Epidermal melanocyte (primary cell): ENCODE results near the gene GIMAP1.
"Not testable (repeated sequence)": the region's sequence is repeated elsewhere in the genome, so short reads cannot be mapped to it uniquely, and the experiment has no call there.

Experiments
- DNase-seq: peaks from one replicate; pipeline ENCODE4 v3.0.0; 2011; ENCODE audit warnings: low spot score; ENCODE audit not compliant: insufficient read length

The GIMAP1 gene

DNA sequence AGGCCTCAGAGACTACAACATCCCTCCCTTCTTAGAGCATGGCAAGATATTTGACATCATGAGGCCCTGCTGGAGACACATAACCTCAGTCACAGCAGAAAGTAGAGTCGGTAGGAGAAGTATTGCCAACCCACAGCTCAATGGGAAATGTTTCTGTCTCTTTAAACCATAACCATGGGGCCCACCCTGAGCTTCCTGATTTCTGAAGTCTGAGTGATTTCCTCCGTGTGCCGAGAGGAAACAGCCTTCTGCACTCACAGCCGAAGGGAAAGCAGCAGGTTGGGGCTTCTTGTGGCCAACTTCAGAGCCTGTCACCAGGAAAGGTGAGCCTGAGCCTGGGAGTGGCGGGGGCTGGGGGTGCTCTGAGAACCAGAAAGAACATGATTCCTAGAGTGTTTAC, at the start of gene GIMAP1:
Gene GIMAP1 (plus strand): TSS at position 246 of the 400 bp plus-strand sequence. CDS start 2,435 bp downstream, outside the sequence.
- no peak for DNase-seq

DNA sequence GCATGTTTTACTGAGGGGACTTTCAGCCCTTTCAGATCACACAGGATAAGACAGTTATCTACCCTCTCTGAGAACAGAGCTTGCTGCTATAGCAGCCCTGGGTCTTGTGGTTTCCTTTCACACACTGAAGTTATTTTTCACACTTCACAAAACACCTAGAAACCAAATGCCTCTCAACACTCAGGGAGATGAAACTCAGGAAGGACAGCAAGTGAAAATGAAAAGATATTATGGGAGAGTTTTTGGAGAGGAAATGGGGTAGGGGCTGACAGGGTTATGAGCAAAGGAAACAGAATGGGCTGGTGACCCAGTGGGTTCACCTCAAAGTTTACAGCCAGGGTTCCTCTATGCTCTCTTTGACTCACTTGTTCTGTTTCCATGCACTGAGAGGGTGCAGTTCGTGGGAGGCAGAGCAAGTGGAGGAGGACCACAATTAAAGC, 47.9 kb upstream of the GIMAP1 start:
- DNase-seq: no peak

DNA sequence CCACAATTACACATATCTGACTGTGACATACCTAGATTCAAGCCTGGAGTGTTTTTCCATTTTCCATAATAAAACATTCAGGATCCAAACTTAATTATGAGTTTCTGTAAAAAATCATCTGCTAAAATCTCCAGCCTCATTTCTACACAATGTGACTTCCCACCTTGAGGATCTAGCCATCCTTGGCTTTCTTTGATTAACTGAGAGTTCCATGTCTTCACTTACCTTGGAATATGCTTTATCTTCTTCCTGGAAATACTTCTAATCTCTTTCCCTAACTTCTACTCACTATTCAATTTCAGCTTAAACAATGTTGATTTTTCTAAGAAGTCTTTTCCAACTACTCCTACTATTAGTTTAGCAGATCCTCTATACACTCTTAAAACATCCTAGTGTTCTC, 47.4 kb upstream of the GIMAP1 start:
- no peak for DNase-seq

DNA sequence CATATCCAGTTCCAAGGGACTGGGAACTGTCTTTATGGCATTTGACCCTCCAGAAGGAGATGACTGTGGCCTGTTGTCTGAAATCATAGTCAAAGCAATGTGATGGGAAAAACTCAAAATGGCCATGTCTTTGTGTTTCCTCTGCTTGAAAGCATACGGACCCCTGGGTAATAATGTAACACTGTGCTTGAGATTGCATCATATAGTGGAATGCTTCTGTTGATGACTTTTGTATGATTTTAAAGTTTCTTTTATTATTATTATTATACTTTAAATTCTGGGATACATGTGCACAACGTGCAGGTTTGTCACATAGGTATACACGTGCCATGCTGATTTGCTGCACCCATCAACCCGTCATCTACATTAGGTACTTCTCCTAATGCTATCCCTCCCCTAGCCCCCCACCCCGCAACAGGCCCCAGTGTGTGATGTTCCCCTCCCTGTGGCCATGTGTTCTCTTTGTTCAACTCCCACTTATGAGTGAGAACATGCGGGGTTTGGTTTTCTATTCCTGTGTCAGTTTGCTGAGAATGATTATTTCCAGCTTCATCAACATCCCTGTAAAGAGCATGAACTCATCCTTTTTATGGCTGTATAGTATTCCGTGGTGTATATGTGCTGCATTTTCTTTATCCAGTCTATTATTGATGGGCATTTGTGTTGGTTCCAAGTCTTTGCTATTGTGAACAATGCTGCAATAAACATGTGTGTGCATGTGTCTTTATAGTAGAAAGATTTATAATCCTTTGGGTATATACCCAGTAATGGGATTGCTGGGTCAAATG, 44.4 kb upstream of the GIMAP1 start:
- DNase-seq: not testable (repeated sequence)

DNA sequence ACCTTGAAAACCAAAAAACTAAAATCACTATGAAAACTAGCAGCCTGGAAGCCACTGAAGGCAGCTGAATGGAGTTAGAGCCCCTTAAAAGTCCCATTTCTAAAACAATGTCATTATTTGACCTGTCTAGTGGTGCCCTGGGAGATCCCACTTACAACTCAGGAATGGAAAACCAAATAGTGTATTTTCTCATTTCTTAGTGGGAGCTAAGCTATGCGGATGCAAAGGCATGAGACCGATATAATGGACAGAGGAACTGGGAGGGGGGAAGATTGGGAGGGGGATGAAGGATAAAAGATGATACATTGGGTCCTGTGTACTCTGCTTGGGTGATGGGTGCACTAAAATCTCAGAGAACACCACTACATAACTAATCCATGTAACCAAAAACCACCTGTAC, 40.7 kb upstream of the GIMAP1 start:
- DNase-seq: no peak

DNA sequence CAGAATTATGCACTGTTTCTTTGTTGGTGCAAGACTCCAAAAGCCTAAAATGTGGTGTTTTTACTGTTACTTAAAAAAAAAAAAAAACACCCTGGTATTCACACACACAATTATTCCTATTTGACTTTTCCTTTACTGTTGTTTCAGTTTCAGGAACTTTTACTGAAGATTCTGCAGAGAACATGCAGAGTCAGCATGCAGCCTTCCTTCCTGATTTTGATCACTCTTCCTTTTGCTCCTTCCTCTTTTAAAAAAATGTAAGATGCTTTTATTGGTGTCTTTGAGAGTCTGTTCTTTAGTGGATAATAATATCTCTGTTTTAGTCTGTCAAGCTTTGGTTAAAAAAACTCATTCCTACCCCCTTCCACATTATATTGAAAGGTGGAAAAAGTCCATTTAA, 40.1 kb upstream of the GIMAP1 start:
- not testable (repeated sequence) for DNase-seq

DNA sequence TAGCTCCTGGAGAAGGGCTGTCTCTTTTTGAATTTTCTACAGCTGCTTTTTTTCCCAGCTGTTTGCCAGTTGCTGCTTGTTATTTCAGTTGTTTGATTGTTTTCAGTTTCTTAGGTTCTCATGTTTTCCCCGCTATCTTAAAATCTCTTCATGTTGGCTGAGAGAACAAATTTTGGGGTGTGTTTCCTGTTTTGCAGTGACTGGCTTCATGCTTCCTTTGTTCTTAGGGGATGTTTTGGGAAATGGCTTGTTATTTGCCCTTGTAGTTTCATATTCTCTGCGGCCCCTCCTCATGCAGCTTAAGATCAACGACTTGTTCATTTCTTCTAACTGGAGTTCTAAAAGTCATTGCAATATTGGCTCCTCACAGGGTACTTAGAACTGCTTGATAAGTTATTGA, 39.6 kb upstream of the GIMAP1 start:
- DNase-seq: not testable (repeated sequence)

DNA sequence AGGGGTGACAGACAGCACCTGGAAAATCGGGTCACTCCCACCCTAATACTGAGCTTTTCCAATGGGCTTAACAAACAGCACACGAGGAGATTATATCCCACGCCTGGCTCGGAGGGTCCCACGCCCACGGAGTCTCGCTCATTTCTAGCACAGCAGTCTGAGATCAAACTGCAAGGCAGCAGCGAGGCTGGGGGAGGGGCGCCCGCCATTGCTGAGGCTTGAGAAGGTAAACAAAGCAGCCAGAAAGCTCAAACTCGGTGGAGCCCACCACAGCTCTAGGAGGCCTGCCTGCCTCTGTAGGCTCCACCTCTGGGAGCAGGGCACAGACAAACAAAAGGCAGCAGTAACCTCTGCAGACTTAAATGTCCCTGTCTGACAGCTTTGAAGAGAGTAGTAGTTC, 37.8 kb upstream of the GIMAP1 start:
- not testable (repeated sequence) for DNase-seq

DNA sequence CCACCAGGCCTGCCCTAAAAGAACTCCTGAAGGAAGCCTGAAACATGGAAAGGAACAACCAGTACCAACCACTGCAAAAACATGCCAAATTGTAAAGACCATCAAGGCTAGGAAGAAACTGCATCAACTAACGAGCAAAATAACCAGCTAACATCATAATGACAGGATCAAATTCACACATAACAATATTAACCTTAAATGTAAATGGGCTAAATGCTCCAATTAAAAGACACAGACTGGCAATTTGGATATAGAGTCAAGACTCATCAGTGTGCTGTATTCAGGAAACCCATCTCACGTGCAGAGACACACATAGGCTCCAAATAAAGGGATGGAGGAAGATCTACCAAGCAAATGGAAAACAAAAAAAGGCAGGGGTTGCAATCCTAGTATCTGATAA, 36.0 kb upstream of the GIMAP1 start:
- DNase-seq: not testable (repeated sequence)

DNA sequence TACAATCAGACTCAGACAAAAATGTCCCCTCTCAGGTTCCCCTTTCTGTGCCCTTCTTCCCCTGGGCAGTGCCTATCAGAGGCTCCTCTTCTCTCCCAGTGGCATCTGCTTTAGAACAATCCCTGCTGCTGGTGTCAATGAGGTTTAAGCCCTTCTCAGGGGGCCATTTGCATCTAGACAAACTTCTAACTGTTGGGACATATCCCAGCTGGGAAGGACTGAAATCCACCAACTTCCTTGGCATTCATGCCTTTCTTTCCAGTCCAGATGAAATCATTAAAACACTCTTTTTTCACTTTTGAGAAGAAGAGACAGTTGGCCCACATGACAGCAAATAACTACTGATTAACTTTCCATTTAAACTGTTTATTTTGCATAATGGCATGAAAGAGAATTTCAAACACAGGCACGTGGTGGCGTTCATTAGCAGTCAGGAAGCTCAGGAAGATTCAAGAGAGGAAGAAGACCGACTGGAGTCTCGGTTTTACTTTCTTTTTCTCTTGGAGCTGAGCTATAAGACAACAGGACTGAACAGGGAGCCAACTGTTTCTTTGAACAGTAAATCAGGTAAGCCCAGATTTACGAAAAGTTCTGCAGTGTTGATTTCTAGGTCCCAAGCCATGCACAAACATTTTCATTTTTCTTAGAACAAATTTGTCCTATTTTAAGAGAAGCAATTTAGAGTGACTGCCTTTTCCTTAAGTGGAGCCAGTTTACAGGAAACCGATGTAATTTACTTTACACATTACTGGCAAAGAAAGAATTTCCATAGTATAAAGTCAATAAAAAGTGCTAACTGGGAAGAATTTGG, 31.0 kb upstream of the GIMAP1 start, which contains the start of gene GIMAP2:
Gene GIMAP2 (plus strand): TSS at position 488 of the 811 bp plus-strand sequence. CDS start 1,354 bp downstream, outside the sequence.
- DNase-seq: no peak

DNA sequence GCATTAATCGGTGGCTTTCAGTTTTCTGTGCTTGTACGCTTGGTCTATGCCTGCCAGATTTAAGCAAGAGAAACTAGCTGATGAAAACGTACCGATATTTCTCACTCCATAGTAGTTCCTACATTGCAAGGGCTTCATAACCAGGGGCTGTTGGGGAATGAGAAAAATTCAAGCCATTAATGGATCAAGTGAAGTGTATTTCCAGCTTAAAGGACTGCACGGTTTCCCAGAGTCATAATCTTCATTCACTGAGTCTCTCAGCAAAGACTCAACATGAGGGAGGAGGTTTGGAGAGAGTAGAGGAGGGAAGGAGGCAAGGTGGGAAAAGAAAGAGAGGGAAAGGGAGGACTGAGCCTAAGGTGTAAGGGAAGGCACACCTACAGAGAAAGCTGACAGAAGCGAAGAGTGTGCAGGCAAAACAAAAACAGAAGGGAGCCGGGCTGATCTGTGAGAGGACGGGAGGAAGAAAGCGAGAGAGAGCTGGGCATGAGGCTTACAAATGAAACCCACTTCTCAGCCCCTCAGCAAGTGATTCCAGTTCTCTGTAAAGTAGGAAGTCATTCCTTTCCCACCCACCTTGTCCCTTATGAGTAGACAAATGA, 30.3 kb upstream of the GIMAP1 start:
- DNase-seq: no peak

DNA sequence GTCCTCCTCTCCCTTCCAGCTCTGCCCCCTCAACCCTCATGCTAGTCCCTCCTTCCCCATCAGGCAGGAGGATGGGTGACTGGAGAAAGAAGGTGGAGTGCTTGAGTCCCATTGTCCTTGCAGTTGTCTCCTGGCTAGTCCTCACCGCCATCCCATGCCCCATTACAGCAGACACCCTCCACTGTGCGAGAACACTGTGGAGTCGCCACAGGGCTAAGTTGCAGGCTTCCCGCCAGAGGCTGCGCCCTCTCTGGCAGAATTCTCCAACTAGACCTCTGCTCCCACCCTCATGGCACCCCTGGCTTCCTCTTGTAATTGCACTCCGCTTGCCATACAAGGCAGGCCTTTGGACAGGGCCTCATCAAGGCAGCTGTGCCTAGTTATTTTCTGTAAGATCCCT, 27.8 kb upstream of the GIMAP1 start:
- DNase-seq: no peak

DNA sequence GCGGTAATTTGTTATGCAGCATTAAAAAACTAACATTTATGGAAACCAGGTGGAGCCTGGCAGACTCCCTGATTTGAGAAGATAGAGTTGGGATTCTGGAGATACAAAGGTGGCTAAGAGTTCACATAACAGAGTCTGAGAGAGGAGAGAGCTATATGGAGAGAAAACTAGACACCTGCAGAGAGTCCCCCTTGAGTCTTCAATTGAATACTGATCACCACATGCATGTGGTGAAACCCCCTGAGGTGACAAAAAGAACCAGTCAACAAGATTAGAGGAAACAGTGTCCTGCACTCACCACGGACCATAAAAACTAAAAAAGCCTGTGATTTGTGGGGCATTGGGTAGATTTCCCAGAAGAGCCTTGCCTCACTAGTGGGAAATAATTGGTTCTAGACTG, 20.8 kb upstream of the GIMAP1 start:
- DNase-seq: no peak

DNA sequence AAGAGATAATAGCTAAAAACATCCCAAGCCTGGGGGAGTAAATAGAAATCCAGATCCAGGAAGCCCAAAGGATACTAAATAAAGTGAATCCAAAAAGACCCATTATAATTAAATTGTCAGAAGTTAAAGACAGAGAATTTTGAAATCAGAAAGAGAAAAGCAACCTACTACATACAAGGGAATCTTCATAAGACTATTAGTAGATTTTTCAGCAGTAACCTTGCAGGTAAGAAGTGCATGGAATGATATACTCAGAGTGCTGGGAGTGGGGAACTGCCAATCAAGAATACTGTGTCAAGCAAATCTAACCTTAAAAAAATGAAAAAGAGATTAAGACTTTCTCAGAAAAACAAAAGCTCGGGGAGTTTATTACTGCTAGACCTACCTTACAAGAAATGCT, 13.2 kb upstream of the GIMAP1 start:
- no peak for DNase-seq

DNA sequence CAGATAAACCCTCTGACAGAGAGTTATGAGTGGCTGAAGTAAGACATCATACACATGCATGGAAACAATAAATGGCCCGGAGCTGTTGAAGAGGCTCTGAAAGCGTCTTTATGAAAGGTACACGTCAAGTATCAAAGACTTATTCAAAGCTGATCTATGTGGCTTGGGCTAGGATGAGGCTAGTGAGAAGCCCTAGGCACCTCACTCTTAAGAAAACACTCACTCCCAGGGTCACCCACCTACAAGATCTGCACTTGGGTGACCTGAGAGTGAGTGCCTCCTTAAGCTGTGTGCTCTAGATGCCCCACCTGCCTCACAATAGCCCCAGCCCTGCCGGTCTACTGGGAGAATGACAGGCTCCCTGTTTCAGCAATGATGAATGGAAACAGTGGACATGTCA, 1.1 kb upstream of the GIMAP1 start:
- no peak for DNase-seq

DNA sequence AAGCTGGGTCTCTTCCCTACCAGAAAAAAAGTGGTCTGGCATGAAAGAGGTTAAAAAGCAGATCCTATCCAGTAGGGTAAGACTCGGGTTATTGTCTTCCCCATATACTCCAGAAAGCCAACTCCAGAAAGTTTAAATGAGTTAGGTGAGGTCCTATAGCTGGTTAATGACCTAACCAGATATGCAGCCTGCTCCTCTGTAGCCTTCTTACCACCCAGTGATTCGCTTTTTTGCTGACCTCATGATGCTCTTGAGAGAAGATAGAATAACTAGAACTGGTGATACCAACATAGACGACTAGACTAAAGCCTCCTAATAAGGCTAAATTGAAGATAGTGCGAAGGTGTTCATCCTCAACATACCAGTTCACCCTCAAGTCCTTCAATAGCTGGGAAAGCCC, 675 bp upstream of the GIMAP1 start:
- no peak for DNase-seq

DNA sequence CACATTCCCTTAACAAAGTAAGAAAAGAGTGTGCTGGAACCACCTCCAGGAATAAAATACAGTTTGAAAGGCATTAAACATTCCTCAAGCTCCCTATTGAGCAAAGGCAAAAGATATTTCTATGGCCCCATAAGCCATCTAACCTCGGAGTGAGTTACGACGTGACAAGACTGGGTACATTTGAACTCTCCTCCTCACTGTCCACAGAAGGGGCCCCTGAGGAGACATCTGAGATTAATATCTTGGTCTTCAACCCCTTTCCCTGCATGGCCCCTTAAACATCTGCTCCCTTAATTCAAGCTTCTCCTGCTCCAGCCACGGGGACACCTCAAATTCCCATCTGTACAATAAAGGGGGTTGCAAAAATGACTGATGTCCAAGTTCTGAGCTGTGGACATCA, 526 bp downstream of the GIMAP1 start:
- DNase-seq: no peak

DNA sequence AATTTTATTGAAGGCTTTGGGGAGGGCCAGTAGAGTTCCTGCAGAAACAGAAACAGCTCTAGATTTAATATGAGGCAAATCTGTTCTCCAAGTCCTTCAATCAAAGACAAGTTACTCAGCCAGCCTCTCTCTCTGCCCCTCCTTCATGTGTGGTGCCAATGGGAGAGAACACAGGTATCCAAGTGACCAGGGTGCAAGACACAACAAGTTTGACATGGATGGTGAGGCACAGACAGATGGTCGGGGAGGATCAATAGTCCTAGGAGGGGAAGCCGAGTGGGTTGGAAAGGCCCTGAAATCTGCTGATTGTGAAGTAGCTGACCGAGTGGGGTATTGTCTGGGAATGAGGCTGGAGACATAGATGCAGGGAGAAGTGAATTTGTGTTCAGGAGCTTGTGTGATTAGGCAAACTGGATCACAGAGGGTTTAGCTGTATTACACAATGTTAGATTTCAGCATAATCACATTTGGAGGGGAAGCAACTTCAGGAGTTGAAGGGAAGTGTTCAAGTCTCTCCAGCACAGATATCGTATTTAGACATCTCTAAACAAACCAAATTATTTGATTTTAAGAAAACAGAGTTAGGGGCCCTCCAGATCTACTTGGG, 1.5 kb downstream of the GIMAP1 start:
- DNase-seq: no peak

DNA sequence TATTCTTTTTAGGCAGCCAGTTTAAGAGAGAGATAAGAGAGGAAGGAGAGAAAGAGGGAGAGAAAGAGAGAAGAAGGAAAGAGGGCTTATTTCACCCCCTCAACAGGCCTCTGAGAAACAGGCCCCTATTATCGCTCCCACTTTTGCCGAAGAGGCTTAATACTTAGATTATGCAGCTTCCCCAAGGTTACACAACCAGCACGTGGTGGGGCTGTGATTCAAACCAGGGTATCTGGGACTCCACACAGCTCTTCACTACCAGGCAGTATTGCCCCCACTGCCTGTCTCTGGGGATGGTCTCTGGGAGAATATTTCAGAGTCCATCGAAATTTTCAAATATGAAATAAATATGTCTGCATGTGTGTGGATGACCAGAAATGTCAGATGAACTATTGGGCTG, 3.0 kb downstream of the GIMAP1 start:
- no peak for DNase-seq

DNA sequence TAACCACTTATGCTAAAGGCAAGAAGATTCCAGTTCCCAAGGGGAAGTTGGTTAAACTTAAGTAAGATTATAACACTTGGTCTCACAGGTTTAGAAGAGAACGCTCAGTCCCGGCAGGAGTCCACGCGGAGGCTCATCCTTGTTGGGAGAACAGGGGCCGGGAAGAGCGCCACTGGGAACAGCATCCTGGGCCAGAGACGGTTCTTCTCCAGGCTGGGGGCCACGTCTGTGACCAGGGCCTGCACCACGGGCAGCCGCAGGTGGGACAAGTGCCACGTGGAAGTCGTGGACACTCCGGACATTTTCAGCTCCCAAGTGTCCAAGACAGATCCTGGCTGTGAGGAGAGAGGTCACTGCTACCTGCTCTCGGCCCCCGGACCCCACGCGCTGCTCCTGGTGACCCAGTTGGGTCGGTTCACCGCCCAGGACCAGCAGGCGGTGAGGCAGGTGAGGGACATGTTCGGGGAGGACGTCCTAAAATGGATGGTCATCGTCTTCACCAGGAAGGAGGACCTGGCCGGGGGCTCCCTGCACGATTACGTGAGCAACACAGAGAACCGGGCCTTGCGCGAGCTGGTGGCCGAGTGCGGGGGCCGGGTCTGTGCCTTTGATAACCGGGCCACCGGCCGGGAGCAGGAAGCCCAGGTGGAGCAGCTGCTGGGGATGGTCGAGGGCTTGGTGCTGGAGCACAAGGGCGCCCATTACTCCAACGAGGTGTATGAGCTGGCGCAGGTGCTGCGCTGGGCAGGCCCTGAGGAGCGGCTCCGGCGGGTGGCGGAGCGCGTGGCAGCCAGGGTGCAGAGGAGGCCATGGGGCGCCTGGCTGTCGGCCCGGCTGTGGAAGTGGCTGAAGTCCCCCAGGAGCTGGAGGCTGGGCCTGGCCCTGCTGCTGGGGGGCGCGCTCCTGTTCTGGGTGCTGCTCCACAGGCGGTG, 3.8 kb downstream of the GIMAP1 start:
- no peak for DNase-seq

DNA sequence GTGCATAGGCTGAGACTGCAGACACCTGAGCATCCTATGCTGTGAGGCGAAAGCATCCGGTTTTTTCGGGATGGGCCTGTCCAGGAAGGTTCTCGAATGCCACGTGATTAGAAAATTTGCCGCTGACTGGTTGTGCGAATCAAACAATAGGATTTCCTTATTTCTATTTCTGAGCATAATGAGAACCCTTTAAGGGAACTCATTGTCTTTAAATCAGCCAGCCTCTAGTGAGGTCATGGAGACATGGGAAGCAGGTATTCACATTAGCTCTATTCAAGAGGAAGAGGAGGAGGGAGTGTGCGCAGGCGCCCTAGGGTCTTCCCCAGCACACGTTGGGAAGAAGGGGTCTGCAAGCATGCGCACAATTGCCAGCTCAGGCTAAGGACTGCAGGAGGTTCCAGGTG, 5.6 kb downstream of the GIMAP1 start:
- DNase-seq: no peak
